Smooth muscle cell (in vitro differentiated cells): ENCODE data around the gene KLK8. TPM values are rescaled to one million over a fixed set of nuclear protein-coding genes. Genes with fewer than 3 reads are reported as not detected.

ENCODE experiments used
- DNase-seq: peaks from one replicate; lab custom pipeline; 2025; ENCODE audit not compliant: unreplicated experiment; lab: John Stamatoyannopoulos, UW
- H2AFZ ChIP-seq: fragments of 200-600 bp; sonication (generic); 2 replicates; pipeline ENCODE4 v1.6.0; 2016; ENCODE audit warnings: antibody characterized with exemption, low read depth, mild to moderate bottlenecking
- H3F3A ChIP-seq: fragments of 200-600 bp; sonication (generic); 2 replicates; pipeline ENCODE4 v1.6.0; 2017; ENCODE audit warnings: antibody characterized with exemption, low read depth
- H3K27ac ChIP-seq: fragments of 200-600 bp; sonication (generic); 2 replicates; pipeline ENCODE4 v1.5.1; 2016; ENCODE audit warnings: low read depth, mild to moderate bottlenecking
- H3K27me3 ChIP-seq: fragments of 200-600 bp; sonication (generic); 2 replicates; pipeline ENCODE4 v1.6.1; 2016; ENCODE audit warnings: low read depth, mild to moderate bottlenecking
- H3K36me3 ChIP-seq: fragments of 200-600 bp; sonication (generic); 2 replicates; pipeline ENCODE4 v1.5.1; 2016; ENCODE audit warnings: low read depth
- H3K4me1 ChIP-seq: fragments of 200-600 bp; sonication (generic); 2 replicates; pipeline ENCODE4 v1.5.1; 2016; ENCODE audit warnings: low read depth
- H3K4me2 ChIP-seq: fragments of 200-600 bp; sonication (generic); 2 replicates; pipeline ENCODE4 v1.6.0; 2016; ENCODE audit warnings: mild to moderate bottlenecking
- H3K4me3 ChIP-seq: fragments of 200-600 bp; sonication (generic); 2 replicates; pipeline ENCODE4 v1.5.1; 2016; ENCODE audit warnings: mild to moderate bottlenecking
- H3K79me2 ChIP-seq: fragments of 200-600 bp; sonication (generic); 2 replicates; pipeline ENCODE4 v1.6.0; 2016; ENCODE audit warnings: low read depth, mild to moderate bottlenecking
- H3K9ac ChIP-seq: fragments of 200-600 bp; sonication (generic); 2 replicates; pipeline ENCODE4 v1.6.0; 2016; ENCODE audit warnings: low read depth
- H3K9me3 ChIP-seq: fragments of 200-600 bp; sonication (generic); replicated peaks from 2 replicates; pipeline ENCODE4 v1.5.1; 2016; ENCODE audit warnings: low read depth
- H4K20me1 ChIP-seq: fragments of 200-600 bp; sonication (generic); 2 replicates; pipeline ENCODE4 v1.6.0; 2016; ENCODE audit warnings: low read depth
- CTCF ChIP-seq: fragments of 200-600 bp; sonication (generic); IDR thresholded peaks from 2 replicates; pipeline ENCODE4 v1.5.1; 2017; ENCODE audit warnings: borderline replicate concordance, mild to moderate bottlenecking, antibody characterized with exemption; ENCODE audit not compliant: insufficient read depth, poor library complexity, severe bottlenecking
- WGBS: methylation state at CpG from one replicate; pipeline ENCODE4 v1.1.7; 2016; ENCODE audit warnings: low lambda C conversion rate; 5-methylcytosine and 5-hydroxymethylcytosine counted together
- polyA plus RNA-seq: library from polyadenylated mRNA; unstranded; fragments of >200 nt; fragmentation: Nextera tagmentation; extraction: Ambion mirVana; gene quantifications from 2 replicates; pipeline ENCODE4 v1.2.1, GENCODE V29; 2016
- total RNA-seq: library from RNA; depleted of rRNA; stranded (reverse); fragments of >200 nt; gene quantifications from 2 replicates; pipeline ENCODE4 v1.2.3, GENCODE V29; 2014

Gene KLK8
- total and polyA plus RNA-seq, 2 experiments from 2014 or later: 11.6 TPM; not detected in 1

GRCh38 chr19:50968716-50969412 is 32.5 kb downstream of the KLK8 start:
- TF ChIP-seq CTCF: no peak
- Histone ChIP-seq H4K20me1 (no peaks in the 10 kb centered on the region), H3K27ac (peak overlapping the region; percentile 49), H3K4me2 (no peak overlapping the region), H3K9ac (peak overlapping the region; percentile 8), H3K4me3 (no peak overlapping the region), H3K4me1 (no peaks in the 10 kb centered on the region), H3K36me3 (no peaks in the 10 kb centered on the region), H3K9me3 (no peaks in the 10 kb centered on the region), H3K79me2 (no peaks in the 10 kb centered on the region), H2AFZ (no peak overlapping the region), H3F3A (no peaks in the 10 kb centered on the region), H3K27me3 (no peaks in the 10 kb centered on the region)
- DNase-seq: no peak
- 45% methylated on average over 6 of the region's 7 CpGs for WGBS

- no peaks in the 10 kb centered on the region for H3K79me2 ChIP-seq
- H3K4me2 ChIP-seq: no peak overlapping the region
- H4K20me1 ChIP-seq: no peaks in the 10 kb centered on the region
- H3K27me3 ChIP-seq: no peaks in the 10 kb centered on the region
- no peaks in the 10 kb centered on the region for H3K36me3 ChIP-seq
- H3F3A ChIP-seq: no peaks in the 10 kb centered on the region
- TF ChIP-seq CTCF: no peak
- no peaks in the 10 kb centered on the region for H3K4me1 ChIP-seq
- H2AFZ ChIP-seq: no peak overlapping the region
- peak overlapping the region; percentile 49 for H3K27ac ChIP-seq
- no peaks in the 10 kb centered on the region for H3K9me3 ChIP-seq
- H3K4me3 ChIP-seq: no peak overlapping the region
- DNase-seq: no peak
- WGBS: 44% methylated on average over 18 of the region's 20 CpGs
- H3K9ac ChIP-seq: peak overlapping the region; percentile 8
These were observed 33.3 kb downstream of the KLK8 start for GRCh38 chr19:50967929-50968715.

- Histone ChIP-seq H3K4me3 (no peak overlapping the region), H2AFZ (no peak overlapping the region), H3K9me3 (no peaks in the 10 kb centered on the region), H3K4me2 (no peak overlapping the region), H3F3A (no peaks in the 10 kb centered on the region), H3K27me3 (no peaks in the 10 kb centered on the region), H3K27ac (no peak overlapping the region), H3K4me1 (no peaks in the 10 kb centered on the region), H4K20me1 (no peaks in the 10 kb centered on the region), H3K36me3 (no peaks in the 10 kb centered on the region), H3K79me2 (no peaks in the 10 kb centered on the region), H3K9ac (no peak overlapping the region)
- WGBS: 87% methylated on average over 3 of the region's 3 CpGs
- no peak for TF ChIP-seq CTCF
- DNase-seq: no peak
These were observed 37.1 kb downstream of the KLK8 start for GRCh38 chr19:50964266-50964665.

GRCh38 chr19:50963381-50963780 is 38.0 kb downstream of the KLK8 start:
- no peak for TF ChIP-seq CTCF
- no peaks in the 10 kb centered on the region for H3K4me1 ChIP-seq
- no peaks in the 10 kb centered on the region for H3F3A ChIP-seq
- 92% methylated on average over 6 of the region's 6 CpGs for WGBS
- no peaks in the 10 kb centered on the region for H3K27me3 ChIP-seq
- H4K20me1 ChIP-seq: no peaks in the 10 kb centered on the region
- no peak overlapping the region for H3K4me3 ChIP-seq
- H3K9ac ChIP-seq: no peak overlapping the region
- H3K36me3 ChIP-seq: no peaks in the 10 kb centered on the region
- H3K27ac ChIP-seq: no peak overlapping the region
- no peak overlapping the region for H2AFZ ChIP-seq
- no peak for DNase-seq
- H3K9me3 ChIP-seq: no peaks in the 10 kb centered on the region
- H3K79me2 ChIP-seq: no peaks in the 10 kb centered on the region
- no peak overlapping the region for H3K4me2 ChIP-seq
